ENCODE measurements around the gene VEZT.

DNA sequence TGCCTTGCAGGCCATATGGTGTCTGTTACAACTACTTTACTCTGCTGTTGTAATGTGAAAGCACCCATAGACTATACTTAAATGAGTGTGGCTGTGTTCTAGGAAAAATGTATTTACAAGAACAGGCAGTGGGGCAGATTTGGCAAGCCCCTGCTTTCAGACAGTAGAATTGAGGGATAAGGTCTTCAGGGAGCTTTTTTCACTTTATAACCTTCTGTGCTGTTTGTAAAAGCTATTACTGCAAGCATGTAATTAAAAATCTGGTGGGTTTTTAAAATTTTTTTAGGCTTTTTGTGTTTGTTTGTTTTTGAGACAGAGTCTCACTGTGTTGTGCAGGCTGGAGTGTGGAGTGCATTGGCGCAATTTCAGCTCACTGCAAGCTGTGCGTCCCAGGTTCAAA, 73.9 kb downstream of the VEZT start:
- TF ChIP-seq RAD21 (IDR thresholded peaks at IDR 0.05; ENCODE audit: insufficient read depth, low read depth, low read length) (no peak), SP1 (IDR thresholded peaks at IDR 0.05; ENCODE audit: low read depth, low read length) (no peak)
- TF ChIP-seq, protein P1, sequence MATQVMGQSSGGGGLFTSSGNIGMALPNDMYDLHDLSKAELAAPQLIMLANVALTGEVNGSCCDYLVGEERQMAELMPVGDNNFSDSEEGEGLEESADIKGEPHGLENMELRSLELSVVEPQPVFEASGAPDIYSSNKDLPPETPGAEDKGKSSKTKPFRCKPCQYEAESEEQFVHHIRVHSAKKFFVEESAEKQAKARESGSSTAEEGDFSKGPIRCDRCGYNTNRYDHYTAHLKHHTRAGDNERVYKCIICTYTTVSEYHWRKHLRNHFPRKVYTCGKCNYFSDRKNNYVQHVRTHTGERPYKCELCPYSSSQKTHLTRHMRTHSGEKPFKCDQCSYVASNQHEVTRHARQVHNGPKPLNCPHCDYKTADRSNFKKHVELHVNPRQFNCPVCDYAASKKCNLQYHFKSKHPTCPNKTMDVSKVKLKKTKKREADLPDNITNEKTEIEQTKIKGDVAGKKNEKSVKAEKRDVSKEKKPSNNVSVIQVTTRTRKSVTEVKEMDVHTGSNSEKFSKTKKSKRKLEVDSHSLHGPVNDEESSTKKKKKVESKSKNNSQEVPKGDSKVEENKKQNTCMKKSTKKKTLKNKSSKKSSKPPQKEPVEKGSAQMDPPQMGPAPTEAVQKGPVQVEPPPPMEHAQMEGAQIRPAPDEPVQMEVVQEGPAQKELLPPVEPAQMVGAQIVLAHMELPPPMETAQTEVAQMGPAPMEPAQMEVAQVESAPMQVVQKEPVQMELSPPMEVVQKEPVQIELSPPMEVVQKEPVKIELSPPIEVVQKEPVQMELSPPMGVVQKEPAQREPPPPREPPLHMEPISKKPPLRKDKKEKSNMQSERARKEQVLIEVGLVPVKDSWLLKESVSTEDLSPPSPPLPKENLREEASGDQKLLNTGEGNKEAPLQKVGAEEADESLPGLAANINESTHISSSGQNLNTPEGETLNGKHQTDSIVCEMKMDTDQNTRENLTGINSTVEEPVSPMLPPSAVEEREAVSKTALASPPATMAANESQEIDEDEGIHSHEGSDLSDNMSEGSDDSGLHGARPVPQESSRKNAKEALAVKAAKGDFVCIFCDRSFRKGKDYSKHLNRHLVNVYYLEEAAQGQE (IDR thresholded peaks at IDR 0.05; ENCODE audit: low read depth, low read length): no peak
- TF ChIP-seq, protein P2, sequence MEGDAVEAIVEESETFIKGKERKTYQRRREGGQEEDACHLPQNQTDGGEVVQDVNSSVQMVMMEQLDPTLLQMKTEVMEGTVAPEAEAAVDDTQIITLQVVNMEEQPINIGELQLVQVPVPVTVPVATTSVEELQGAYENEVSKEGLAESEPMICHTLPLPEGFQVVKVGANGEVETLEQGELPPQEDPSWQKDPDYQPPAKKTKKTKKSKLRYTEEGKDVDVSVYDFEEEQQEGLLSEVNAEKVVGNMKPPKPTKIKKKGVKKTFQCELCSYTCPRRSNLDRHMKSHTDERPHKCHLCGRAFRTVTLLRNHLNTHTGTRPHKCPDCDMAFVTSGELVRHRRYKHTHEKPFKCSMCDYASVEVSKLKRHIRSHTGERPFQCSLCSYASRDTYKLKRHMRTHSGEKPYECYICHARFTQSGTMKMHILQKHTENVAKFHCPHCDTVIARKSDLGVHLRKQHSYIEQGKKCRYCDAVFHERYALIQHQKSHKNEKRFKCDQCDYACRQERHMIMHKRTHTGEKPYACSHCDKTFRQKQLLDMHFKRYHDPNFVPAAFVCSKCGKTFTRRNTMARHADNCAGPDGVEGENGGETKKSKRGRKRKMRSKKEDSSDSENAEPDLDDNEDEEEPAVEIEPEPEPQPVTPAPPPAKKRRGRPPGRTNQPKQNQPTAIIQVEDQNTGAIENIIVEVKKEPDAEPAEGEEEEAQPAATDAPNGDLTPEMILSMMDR (IDR thresholded peaks at IDR 0.05 in 2 of 3, conservative IDR thresholded peaks at IDR 0.05 in 1 of 3; ENCODE audit: control insufficient read depth in 2 of 3, extremely low read depth in 1 of 3, insufficient read depth in 1 of 3, low read depth in 3 of 3, low read length in 3 of 3): no peak
